GM23338 (cell line): ENCODE measurements around the gene HOXB5.

Experiments used
- CREB1 ChIP-seq: fragments of 250-450 bp; sonication (Bioruptor Pico); IDR thresholded peaks from 2 replicates; pipeline ENCODE4 v1.5.0; 2020; ENCODE audit warnings: low read depth, mild to moderate bottlenecking, moderate library complexity
- CTCF ChIP-seq, 2 experiments: fragments of 200-600 bp in 1 of 2; sonication (generic) in 1 of 2; conservative IDR thresholded peaks; 2 replicates each; pipeline versions ENCODE4 v1.5.1 to v1.6.1; 2016 to 2017; ENCODE audit warnings: antibody characterized with exemption in 2 of 2, low read depth in 2 of 2, mild to moderate bottlenecking in 2 of 2, moderate library complexity in 1 of 2
- EZH2 ChIP-seq: fragments of 200-600 bp; sonication (generic); IDR thresholded peaks from one replicate; pipeline ENCODE4 v1.8.0; 2017; ENCODE audit warnings: antibody characterized with exemption, mild to moderate bottlenecking, low read depth; ENCODE audit not compliant: unreplicated experiment
- EZH2phosphoT487 ChIP-seq: fragments of 200-600 bp; sonication (generic); IDR thresholded peaks from one replicate; pipeline ENCODE4 v1.8.1; 2018; ENCODE audit warnings: antibody characterized with exemption; ENCODE audit not compliant: unreplicated experiment
- POLR2AphosphoS5 ChIP-seq: IDR thresholded peaks from 2 replicates; pipeline ENCODE4 v1.6.1; 2016; ENCODE audit warnings: antibody characterized with exemption, low read depth

- TF ChIP-seq CTCF (conservative IDR thresholded peaks at IDR 0.05; ENCODE audit: low read depth in 2 of 2): no peak
- no peak for TF ChIP-seq CREB1 (CRISPR knock-in tag)
- peak; percentile 98 for TF ChIP-seq EZH2
- TF ChIP-seq POLR2AphosphoS5: no peak
- TF ChIP-seq EZH2phosphoT487: peak; percentile 73
These were observed 4.4 kb upstream of the HOXB5 start for GRCh38 chr17:48597778-48598631.
